Prostate gland (tissue), 2 donors: ENCODE measurements around the gene RARRES2. TPM values are rescaled to one million over a fixed set of nuclear protein-coding genes. Genes with fewer than 3 reads are reported as not detected.
"Not testable (repeated sequence)": the region's sequence is repeated elsewhere in the genome, so short reads cannot be mapped to it uniquely, and the experiment has no call there.

Experiments used
- DNase-seq: peaks from one replicate; pipeline ENCODE4 v3.0.0-alpha.2; 2019; ENCODE audit warnings: low spot score
- H3K27ac ChIP-seq, 2 donors: fragments of 200-600 bp; sonication (generic); 2 replicates each; pipeline ENCODE4 v1.5.1; 2017 to 2019
- H3K27me3 ChIP-seq: fragments of 200-600 bp; sonication (generic); replicated peaks from 2 replicates; pipeline ENCODE4 v1.5.1; 2019; ENCODE audit not compliant: insufficient read depth
- H3K36me3 ChIP-seq, 2 donors: fragments of 200-600 bp; sonication (generic); 1 replicate in 1 of 2; 2 replicates in 1 of 2; pipeline versions ENCODE4 v1.5.1 to v1.8.1; 2017 to 2019
- H3K4me1 ChIP-seq: fragments of 200-600 bp; sonication (generic); replicated peaks from 2 replicates; pipeline ENCODE4 v1.5.1; 2019
- H3K4me3 ChIP-seq, 2 donors: fragments of 200-600 bp; sonication (generic); 2 replicates each; pipeline ENCODE4 v1.5.1; 2017 to 2019
- H3K9me3 ChIP-seq: fragments of 200-600 bp; sonication (generic); 2 replicates; pipeline ENCODE4 v1.5.1; 2017
- CTCF ChIP-seq, 4 experiments: fragments of 200-600 bp in 2 of 4; fragments of 450-650 bp in 2 of 4; sonication (generic) in 2 of 4; IDR thresholded peaks; 1 replicate in 3 of 4; 2 replicates in 1 of 4; pipeline ENCODE4 v1.5.1; 2016 to 2019; ENCODE audit warnings: antibody characterized with exemption in 4 of 4, mild to moderate bottlenecking in 2 of 4, moderate library complexity in 2 of 4
- POLR2A ChIP-seq: fragments of 450-650 bp; IDR thresholded peaks from one replicate; pipeline ENCODE4 v1.6.1; 2016; ENCODE audit warnings: antibody characterized with exemption, mild to moderate bottlenecking
- POLR2AphosphoS5 ChIP-seq: sonication (generic); formaldehyde crosslinking; IDR thresholded peaks from one replicate; pipeline ENCODE4 v1.6.1; 2017; ENCODE audit warnings: antibody characterized with exemption
- WGBS: methylation state at CpG from one replicate; pipeline ENCODE4 v1.1.5; 2018; 5-methylcytosine and 5-hydroxymethylcytosine counted together
- intact Hi-C: fragments of 100-400 bp; cut with DNase I; formaldehyde crosslinking; loops from one replicate; pipeline ENCODE4 v1.14.2; 2022
- total RNA-seq, 2 donors: library from RNA; depleted of rRNA; stranded (reverse); fragments of >200 nt; gene quantifications; one replicate each; pipeline ENCODE4 v1.1.0, GENCODE V29; 2016

The RARRES2 gene
- total RNA-seq, 2 donors from 2014 or later = 98.8 to 99.8 TPM

- intact Hi-C loops = no loop called here
- no peaks in the 10 kb centered on the region for H3K9me3 ChIP-seq
- H3K36me3 ChIP-seq = no peaks in the 10 kb centered on the region
- no peak for DNase-seq
- no peaks in the 10 kb centered on the region for H3K27me3 ChIP-seq
- H3K4me3 ChIP-seq = no peak overlapping the region
- H3K4me1 ChIP-seq = no peaks in the 10 kb centered on the region
- no peak for TF ChIP-seq POLR2AphosphoS5
- no peak for TF ChIP-seq CTCF (IDR thresholded peaks at IDR 0.05)
- TF ChIP-seq POLR2A = no peak
- no peak overlapping the region for H3K27ac ChIP-seq
- WGBS = 93% methylated on average over 4 of the region's 4 CpGs
Observed at GRCh38 chr7:150311146-150311545, 30.3 kb downstream of the RARRES2 start.

GRCh38 chr7:150308575-150308974 lies 32.9 kb downstream of the RARRES2 start:
- no peak for DNase-seq
- H3K4me1 ChIP-seq = no peaks in the 10 kb centered on the region
- no peaks in the 10 kb centered on the region for H3K9me3 ChIP-seq
- H3K36me3 ChIP-seq = no peaks in the 10 kb centered on the region
- no peak for TF ChIP-seq POLR2AphosphoS5
- H3K27me3 ChIP-seq = no peaks in the 10 kb centered on the region
- intact Hi-C loops = no loop called here
- H3K27ac ChIP-seq = no peak overlapping the region
- H3K4me3 ChIP-seq = no peak overlapping the region

GRCh38 chr7:150307904-150308303 lies 33.5 kb downstream of the RARRES2 start:
- Histone ChIP-seq H3K27me3 (no peaks in the 10 kb centered on the region), H3K9me3 (no peaks in the 10 kb centered on the region), H3K27ac (no peak overlapping the region), H3K4me1 (no peaks in the 10 kb centered on the region), H3K4me3 (no peak overlapping the region), H3K36me3 (no peaks in the 10 kb centered on the region)
- DNase-seq = no peak
- TF ChIP-seq POLR2AphosphoS5 (no peak), CTCF (IDR thresholded peaks at IDR 0.05) (no peak), POLR2A (no peak)
- intact Hi-C loops = no loop called here
- WGBS = 90% methylated on average over 9 of the region's 9 CpGs

GRCh38 chr7:150307129-150307528 lies 34.3 kb downstream of the RARRES2 start:
- Histone ChIP-seq H3K36me3 (no peaks in the 10 kb centered on the region), H3K27ac (no peak overlapping the region), H3K4me1 (no peaks in the 10 kb centered on the region), H3K4me3 (no peak overlapping the region), H3K27me3 (no peaks in the 10 kb centered on the region), H3K9me3 (no peaks in the 10 kb centered on the region)
- TF ChIP-seq POLR2A (no peak), CTCF (IDR thresholded peaks at IDR 0.05) (no peak), POLR2AphosphoS5 (no peak)
- intact Hi-C loops = no loop called here
- 87% methylated on average over 3 of the region's 3 CpGs for WGBS
- no peak for DNase-seq

GRCh38 chr7:150306377-150306776 lies 35.1 kb downstream of the RARRES2 start:
- H3K36me3 ChIP-seq, DNase-seq, H3K9me3 ChIP-seq, H3K27me3 ChIP-seq, H3K4me1 ChIP-seq, H3K4me3 ChIP-seq, H3K27ac ChIP-seq, intact Hi-C loops: not testable (repeated sequence)
- WGBS = 59% methylated on average over 5 of the region's 5 CpGs

- 39% methylated on average over 2 of the region's 2 CpGs for WGBS
- DNase-seq, H3K9me3 ChIP-seq, H3K4me1 ChIP-seq, H3K27ac ChIP-seq, H3K27me3 ChIP-seq, intact Hi-C loops, H3K36me3 ChIP-seq, H3K4me3 ChIP-seq: not testable (repeated sequence)
Observed at GRCh38 chr7:150305903-150306284, 35.5 kb downstream of the RARRES2 start.

GRCh38 chr7:150305259-150305902 lies 36.0 kb downstream of the RARRES2 start:
- H3K27ac ChIP-seq, H3K36me3 ChIP-seq, H3K4me3 ChIP-seq, DNase-seq, H3K4me1 ChIP-seq, intact Hi-C loops, H3K9me3 ChIP-seq, H3K27me3 ChIP-seq: not testable (repeated sequence)
- WGBS = 88% methylated on average over 10 of the region's 11 CpGs

GRCh38 chr7:150304499-150305258 lies 36.8 kb downstream of the RARRES2 start:
- DNase-seq, H3K36me3 ChIP-seq, H3K4me3 ChIP-seq, H3K27me3 ChIP-seq, intact Hi-C loops, H3K4me1 ChIP-seq, H3K9me3 ChIP-seq, H3K27ac ChIP-seq: not testable (repeated sequence)
- 77% methylated on average over 5 of the region's 8 CpGs for WGBS

GRCh38 chr7:150302908-150303310 lies 38.5 kb downstream of the RARRES2 start:
- 85% methylated on average over 1 of the region's 1 CpG for WGBS
- H3K27ac ChIP-seq, intact Hi-C loops, DNase-seq, H3K4me1 ChIP-seq, H3K27me3 ChIP-seq, H3K36me3 ChIP-seq, H3K9me3 ChIP-seq, H3K4me3 ChIP-seq: not testable (repeated sequence)
